ENCODE results near the gene TRIM52.

The TRIM52 gene

DNA sequence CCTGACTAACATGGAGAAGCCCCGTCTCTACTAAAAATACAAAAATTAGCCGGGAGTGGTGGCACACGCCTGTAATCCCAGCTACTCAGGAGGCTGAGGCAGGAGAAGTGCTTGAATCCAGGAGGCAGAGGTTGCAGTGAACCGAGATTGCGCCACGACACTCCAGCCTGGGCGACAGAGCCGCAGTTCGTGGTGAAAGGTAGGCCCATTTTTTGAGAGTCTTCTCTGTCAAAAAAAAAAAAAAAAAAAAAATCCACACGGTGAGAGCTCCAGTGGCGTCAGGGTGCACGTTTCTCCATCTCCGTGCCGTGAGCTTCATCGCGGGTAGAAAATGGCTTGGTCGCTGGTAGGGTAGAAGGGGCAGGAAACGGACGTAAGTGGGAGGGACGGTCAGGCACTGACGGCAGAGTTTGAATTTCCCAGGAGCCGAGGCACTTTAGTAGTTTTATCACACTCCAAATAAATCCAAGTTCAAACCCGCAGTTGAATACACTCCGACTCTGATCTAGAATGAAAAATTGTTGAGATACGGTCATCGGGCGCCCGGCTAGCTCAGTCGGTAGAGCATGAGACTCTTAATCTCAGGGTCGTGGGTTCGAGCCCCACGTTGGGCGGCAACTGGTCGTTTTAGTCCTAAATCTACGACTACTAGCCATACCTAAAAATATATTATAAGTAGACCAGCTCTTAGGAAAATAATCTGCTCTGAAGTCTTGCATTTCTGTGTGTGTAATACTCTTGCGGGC is 53.6 kb downstream of the TRIM52 start:
- peak overlapping the region; percentile 66 for H3K4me3 ChIP-seq (ENCODE audit: low read depth, low read length)

GRCh38 chr5:181205761-181206649 is 54.9 kb downstream of the TRIM52 start:
- H3K4me3 ChIP-seq (ENCODE audit: low read depth, low read length) = peak overlapping the region; percentile 66
- TF ChIP-seq, protein P1, sequence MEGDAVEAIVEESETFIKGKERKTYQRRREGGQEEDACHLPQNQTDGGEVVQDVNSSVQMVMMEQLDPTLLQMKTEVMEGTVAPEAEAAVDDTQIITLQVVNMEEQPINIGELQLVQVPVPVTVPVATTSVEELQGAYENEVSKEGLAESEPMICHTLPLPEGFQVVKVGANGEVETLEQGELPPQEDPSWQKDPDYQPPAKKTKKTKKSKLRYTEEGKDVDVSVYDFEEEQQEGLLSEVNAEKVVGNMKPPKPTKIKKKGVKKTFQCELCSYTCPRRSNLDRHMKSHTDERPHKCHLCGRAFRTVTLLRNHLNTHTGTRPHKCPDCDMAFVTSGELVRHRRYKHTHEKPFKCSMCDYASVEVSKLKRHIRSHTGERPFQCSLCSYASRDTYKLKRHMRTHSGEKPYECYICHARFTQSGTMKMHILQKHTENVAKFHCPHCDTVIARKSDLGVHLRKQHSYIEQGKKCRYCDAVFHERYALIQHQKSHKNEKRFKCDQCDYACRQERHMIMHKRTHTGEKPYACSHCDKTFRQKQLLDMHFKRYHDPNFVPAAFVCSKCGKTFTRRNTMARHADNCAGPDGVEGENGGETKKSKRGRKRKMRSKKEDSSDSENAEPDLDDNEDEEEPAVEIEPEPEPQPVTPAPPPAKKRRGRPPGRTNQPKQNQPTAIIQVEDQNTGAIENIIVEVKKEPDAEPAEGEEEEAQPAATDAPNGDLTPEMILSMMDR (IDR thresholded peaks at IDR 0.05; ENCODE audit: low read depth, low read length) = no peak

More for the DNA sequence above, 53.6 kb downstream of the TRIM52 start:
- TF ChIP-seq, protein P1 (IDR thresholded peaks at IDR 0.05; ENCODE audit: low read depth, low read length) = no peak
